Gastroesophageal sphincter (tissue), 4 donors: ENCODE results near the gene NDUFAF5. TPM values are rescaled to one million over a fixed set of nuclear protein-coding genes. Genes with fewer than 3 reads are reported as not detected.

Experiments used
- ATAC-seq: fragments of 150-250 bp; one replicate; pipeline ENCODE4 v1.9.1; 2016; ENCODE audit warnings: mild to moderate bottlenecking, moderate library complexity
- H3K27ac ChIP-seq, 4 donors: fragments of 200-600 bp; sonication (generic) in 3 of 4; 1 replicate in 3 of 4; 2 replicates in 1 of 4; pipeline ENCODE4 v1.5.1; 2016 to 2019
- H3K27me3 ChIP-seq: fragments of 200-600 bp; sonication (generic); one replicate; pipeline ENCODE4 v1.5.1; 2019
- H3K36me3 ChIP-seq, 2 donors: fragments of 200-600 bp; sonication (generic); one replicate each; pipeline ENCODE4 v1.5.1; 2019; ENCODE audit warnings: control low read depth in 1 of 2
- H3K4me1 ChIP-seq, 3 donors: fragments of 200-600 bp; sonication (generic); 1 replicate in 2 of 3; 2 replicates in 1 of 3; pipeline ENCODE4 v1.5.1; 2016 to 2019; ENCODE audit warnings: control low read depth in 2 of 3
- H3K4me3 ChIP-seq, 2 donors: fragments of 200-600 bp; sonication (generic); one replicate each; pipeline ENCODE4 v1.5.1; 2019; ENCODE audit warnings: mild to moderate bottlenecking in 1 of 2, moderate library complexity in 1 of 2
- H3K9me3 ChIP-seq, 3 donors: fragments of 200-600 bp; sonication (generic); one replicate each; pipeline ENCODE4 v1.5.1; 2017 to 2019; ENCODE audit warnings: control low read depth in 2 of 3
- EP300 ChIP-seq: sonication (generic); formaldehyde crosslinking; IDR thresholded peaks from one replicate; pipeline ENCODE4 v1.6.1; 2017; ENCODE audit warnings: antibody characterized with exemption, mild to moderate bottlenecking
- POLR2A ChIP-seq, 2 donors: fragments of 450-650 bp; IDR thresholded peaks; one replicate each; pipeline ENCODE4 v1.6.1; 2017; ENCODE audit warnings: antibody characterized with exemption in 2 of 2, mild to moderate bottlenecking in 2 of 2, moderate library complexity in 1 of 2
- POLR2AphosphoS5 ChIP-seq: sonication (generic); formaldehyde crosslinking; IDR thresholded peaks from one replicate; pipeline ENCODE4 v1.6.1; 2017; ENCODE audit warnings: antibody characterized with exemption
- WGBS, 2 donors: methylation state at CpG; one replicate each; pipeline ENCODE4 v1.1.5; 2018; ENCODE audit warnings: low coverage in 1 of 2; 5-methylcytosine and 5-hydroxymethylcytosine counted together
- total RNA-seq, 4 donors: library from RNA; depleted of rRNA; stranded (reverse); fragments of >200 nt; gene quantifications; one replicate each; pipeline ENCODE4 v1.1.0, GENCODE V29; 2016
- TF ChIP-seq, protein P1 (sequence below), 4 experiments: fragments of 200-600 bp in 2 of 4; fragments of 450-650 bp in 2 of 4; sonication (generic) in 1 of 4; IDR thresholded peaks; one replicate each; pipeline ENCODE4 v1.5.1; 2017 to 2019; ENCODE audit warnings: antibody characterized with exemption in 4 of 4, mild to moderate bottlenecking in 2 of 4, moderate library complexity in 2 of 4

Gene NDUFAF5
- total RNA-seq, 4 donors from 2014 or later, result 11.3 to 38.8 (median 13.8) TPM

DNA sequence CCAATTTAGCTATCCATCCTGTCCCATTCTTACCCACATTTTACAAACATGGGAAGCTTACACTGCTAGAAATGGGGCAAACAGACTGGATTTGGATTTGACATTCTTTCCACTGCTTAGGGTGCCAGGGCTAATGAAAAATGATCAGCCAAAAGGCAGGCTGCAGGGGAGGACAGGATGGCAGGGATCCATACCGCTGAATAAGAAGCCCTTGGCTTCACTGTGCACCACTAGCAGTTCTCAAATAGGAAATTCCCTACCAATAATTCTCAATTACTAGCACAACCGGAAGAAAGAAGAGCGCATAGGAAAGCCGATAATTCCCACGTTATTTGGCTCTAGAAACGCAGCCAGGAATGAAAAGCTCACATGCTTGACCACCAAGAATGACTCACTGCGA, 73.1 kb downstream of the NDUFAF5 start:
- Histone ChIP-seq H3K36me3 (no peaks in the 10 kb centered on the region), H3K9me3 (no peaks in the 10 kb centered on the region), H3K27ac (peak overlapping the region in 2 of 4 donors; percentile 38 to 59), H3K4me1 (peaks cover 0 to 16% (median 0%) of the 10 kb centered on the region in 3 donors), H3K4me3 (no peak overlapping the region), H3K27me3 (no peaks in the 10 kb centered on the region)
- no peak for ATAC-seq
- TF ChIP-seq EP300 (no peak), POLR2AphosphoS5 (no peak), POLR2A (IDR thresholded peaks at IDR 0.05) (no peak)
- TF ChIP-seq, protein P1, sequence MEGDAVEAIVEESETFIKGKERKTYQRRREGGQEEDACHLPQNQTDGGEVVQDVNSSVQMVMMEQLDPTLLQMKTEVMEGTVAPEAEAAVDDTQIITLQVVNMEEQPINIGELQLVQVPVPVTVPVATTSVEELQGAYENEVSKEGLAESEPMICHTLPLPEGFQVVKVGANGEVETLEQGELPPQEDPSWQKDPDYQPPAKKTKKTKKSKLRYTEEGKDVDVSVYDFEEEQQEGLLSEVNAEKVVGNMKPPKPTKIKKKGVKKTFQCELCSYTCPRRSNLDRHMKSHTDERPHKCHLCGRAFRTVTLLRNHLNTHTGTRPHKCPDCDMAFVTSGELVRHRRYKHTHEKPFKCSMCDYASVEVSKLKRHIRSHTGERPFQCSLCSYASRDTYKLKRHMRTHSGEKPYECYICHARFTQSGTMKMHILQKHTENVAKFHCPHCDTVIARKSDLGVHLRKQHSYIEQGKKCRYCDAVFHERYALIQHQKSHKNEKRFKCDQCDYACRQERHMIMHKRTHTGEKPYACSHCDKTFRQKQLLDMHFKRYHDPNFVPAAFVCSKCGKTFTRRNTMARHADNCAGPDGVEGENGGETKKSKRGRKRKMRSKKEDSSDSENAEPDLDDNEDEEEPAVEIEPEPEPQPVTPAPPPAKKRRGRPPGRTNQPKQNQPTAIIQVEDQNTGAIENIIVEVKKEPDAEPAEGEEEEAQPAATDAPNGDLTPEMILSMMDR (IDR thresholded peaks at IDR 0.05), result no peak
- WGBS, 2 donors, result 68 to 69% methylated on average over 7 of the region's 7 CpGs

DNA sequence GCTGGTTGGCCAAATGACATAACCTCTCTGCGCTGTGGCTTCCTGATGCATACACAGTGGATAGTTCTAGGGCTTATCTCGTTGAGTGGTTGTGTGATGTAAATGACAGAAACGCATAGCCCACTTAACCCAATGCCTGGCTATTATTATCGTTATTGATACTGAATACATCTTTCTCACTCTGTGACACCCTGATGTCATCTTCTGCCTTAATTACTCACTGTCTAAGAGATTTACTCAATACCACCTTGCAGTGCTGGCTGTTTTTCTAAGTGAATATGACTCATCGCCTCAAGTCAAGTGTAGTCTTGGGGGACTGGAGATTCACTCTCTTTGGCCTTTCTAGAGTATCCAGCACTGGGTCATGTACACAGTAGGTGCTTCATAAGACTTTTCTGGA, 73.6 kb downstream of the NDUFAF5 start:
- Histone ChIP-seq H3K27me3 (no peaks in the 10 kb centered on the region), H3K27ac (peak overlapping the region in 2 of 4 donors; percentile 38 to 59), H3K9me3 (no peaks in the 10 kb centered on the region), H3K4me1 (peaks cover 0 to 16% (median 0%) of the 10 kb centered on the region in 3 donors), H3K4me3 (no peak overlapping the region), H3K36me3 (no peaks in the 10 kb centered on the region)
- WGBS, 2 donors, result 90 to 94% methylated on average over 5 of the region's 5 CpGs
- ATAC-seq, result no peak
- TF ChIP-seq POLR2AphosphoS5, result no peak
- TF ChIP-seq EP300, result no peak
- no peak for TF ChIP-seq POLR2A (IDR thresholded peaks at IDR 0.05)
- TF ChIP-seq, protein P1 (IDR thresholded peaks at IDR 0.05), result no peak

DNA sequence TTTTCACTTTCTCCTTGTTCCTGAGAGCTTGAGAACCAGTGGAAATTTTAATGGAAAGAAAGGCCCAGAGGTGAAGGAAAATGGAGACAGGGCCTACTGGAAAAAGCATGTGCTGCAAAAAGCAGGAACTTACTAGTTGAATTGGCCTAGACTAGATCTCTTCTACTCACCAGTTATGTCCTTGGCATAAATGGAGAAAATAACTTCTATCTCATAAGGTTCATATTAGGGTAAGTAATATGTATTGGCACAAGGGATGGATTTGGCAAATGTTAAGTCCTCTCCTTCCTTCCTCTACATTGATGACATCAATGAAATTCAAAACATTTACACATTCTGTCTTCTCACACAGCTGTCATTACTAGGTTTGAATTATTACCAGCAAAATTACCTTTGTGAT, 74.0 kb downstream of the NDUFAF5 start:
- ATAC-seq, result no peak
- no peaks in the 10 kb centered on the region for H3K36me3 ChIP-seq
- H3K27ac ChIP-seq, result no peak overlapping the region
- no peaks in the 10 kb centered on the region for H3K27me3 ChIP-seq
- H3K4me3 ChIP-seq, result no peak overlapping the region
- H3K9me3 ChIP-seq, result no peaks in the 10 kb centered on the region
- no peak for TF ChIP-seq POLR2AphosphoS5
- TF ChIP-seq EP300, result no peak
- no peak for TF ChIP-seq POLR2A (IDR thresholded peaks at IDR 0.05)
- TF ChIP-seq, protein P1 (IDR thresholded peaks at IDR 0.05), result no peak
- peaks cover 0 to 16% (median 0%) of the 10 kb centered on the region in 3 donors for H3K4me1 ChIP-seq

DNA sequence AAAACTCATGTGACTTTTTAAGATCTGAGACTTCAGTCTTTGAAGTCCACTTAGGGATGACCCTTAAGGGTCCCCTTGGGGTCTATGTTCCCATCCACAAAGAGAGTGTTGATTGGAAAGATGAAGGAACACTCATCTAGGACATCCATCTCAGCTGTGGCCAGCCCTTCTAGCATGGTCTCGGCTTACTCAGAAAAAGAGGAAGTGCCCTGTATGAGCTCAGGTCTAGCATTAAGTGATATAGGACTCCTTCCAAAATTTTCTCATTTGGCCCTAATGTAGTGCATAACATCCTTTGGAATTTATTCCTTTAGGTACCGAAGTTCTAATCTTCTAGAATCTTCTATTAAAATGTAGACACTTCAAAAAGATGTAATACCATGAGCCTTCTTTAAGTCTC, 77.4 kb downstream of the NDUFAF5 start:
- Histone ChIP-seq H3K27ac (no peak overlapping the region), H3K36me3 (no peaks in the 10 kb centered on the region), H3K9me3 (no peaks in the 10 kb centered on the region), H3K4me3 (no peak overlapping the region), H3K27me3 (no peaks in the 10 kb centered on the region), H3K4me1 (peaks cover 6 to 35% (median 8%) of the 10 kb centered on the region in 3 donors)
- WGBS, 2 donors, result 74 to 86% methylated on average over 2 of the region's 2 CpGs
- TF ChIP-seq POLR2A (IDR thresholded peaks at IDR 0.05) (no peak), POLR2AphosphoS5 (no peak), EP300 (no peak)
- TF ChIP-seq, protein P1 (IDR thresholded peaks at IDR 0.05), result no peak
- ATAC-seq, result no peak

DNA sequence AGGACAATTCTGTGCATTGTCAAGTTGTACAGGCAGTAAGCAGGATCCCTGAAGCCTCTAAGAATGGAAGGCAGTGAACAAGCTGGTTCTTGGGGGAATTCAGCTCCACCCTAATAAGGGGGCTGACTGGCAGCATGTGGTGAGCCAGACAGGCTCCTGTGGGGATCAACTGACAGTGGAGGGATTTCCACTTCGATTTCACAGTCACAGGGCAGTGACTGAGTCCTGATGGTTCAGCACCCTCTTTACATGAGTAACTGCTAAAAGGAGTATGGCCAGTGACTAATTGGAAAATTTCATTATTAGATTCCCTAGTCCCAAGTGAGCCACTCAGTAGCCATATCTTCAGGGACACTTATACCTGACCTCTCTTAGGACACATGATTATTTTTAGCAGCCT, 78.4 kb downstream of the NDUFAF5 start:
- Histone ChIP-seq H3K4me1 (peaks cover 6 to 25% (median 8%) of the 10 kb centered on the region in 3 donors), H3K27ac (no peak overlapping the region), H3K9me3 (no peaks in the 10 kb centered on the region), H3K27me3 (no peaks in the 10 kb centered on the region), H3K36me3 (no peaks in the 10 kb centered on the region), H3K4me3 (no peak overlapping the region)
- WGBS, 2 donors, result 86% methylated on average over 1 of the region's 1 CpG; no CpG with 5 or more reads in 1 of the 2 donors
- no peak for ATAC-seq
- TF ChIP-seq, protein P1 (IDR thresholded peaks at IDR 0.05), result no peak
- TF ChIP-seq POLR2A (IDR thresholded peaks at IDR 0.05) (no peak), EP300 (no peak), POLR2AphosphoS5 (no peak)
